ENCODE measurements around the gene CDK4.

The CDK4 gene

DNA sequence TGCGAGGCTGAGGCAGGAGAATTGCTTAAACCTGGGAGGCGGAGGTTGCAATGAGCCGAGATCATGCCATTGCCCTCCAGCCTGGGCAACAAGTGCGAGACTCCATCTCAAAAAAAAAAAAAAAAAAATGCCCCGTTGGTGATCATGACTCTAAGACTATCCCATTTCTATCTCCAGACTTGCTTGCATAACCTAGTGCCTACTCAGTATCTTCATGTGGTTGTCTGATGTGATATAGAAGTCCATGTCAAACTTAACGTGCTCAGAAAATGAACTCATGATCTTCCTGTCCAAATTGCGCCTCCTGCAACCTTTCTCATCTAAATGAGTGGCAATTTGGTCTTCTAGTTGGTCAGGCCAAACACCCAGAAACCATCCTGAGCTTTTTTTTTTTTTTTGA lies 25.8 kb upstream of the CDK4 start:
- TF ChIP-seq, protein P1, sequence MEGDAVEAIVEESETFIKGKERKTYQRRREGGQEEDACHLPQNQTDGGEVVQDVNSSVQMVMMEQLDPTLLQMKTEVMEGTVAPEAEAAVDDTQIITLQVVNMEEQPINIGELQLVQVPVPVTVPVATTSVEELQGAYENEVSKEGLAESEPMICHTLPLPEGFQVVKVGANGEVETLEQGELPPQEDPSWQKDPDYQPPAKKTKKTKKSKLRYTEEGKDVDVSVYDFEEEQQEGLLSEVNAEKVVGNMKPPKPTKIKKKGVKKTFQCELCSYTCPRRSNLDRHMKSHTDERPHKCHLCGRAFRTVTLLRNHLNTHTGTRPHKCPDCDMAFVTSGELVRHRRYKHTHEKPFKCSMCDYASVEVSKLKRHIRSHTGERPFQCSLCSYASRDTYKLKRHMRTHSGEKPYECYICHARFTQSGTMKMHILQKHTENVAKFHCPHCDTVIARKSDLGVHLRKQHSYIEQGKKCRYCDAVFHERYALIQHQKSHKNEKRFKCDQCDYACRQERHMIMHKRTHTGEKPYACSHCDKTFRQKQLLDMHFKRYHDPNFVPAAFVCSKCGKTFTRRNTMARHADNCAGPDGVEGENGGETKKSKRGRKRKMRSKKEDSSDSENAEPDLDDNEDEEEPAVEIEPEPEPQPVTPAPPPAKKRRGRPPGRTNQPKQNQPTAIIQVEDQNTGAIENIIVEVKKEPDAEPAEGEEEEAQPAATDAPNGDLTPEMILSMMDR (IDR thresholded peaks at IDR 0.05): no peak

DNA sequence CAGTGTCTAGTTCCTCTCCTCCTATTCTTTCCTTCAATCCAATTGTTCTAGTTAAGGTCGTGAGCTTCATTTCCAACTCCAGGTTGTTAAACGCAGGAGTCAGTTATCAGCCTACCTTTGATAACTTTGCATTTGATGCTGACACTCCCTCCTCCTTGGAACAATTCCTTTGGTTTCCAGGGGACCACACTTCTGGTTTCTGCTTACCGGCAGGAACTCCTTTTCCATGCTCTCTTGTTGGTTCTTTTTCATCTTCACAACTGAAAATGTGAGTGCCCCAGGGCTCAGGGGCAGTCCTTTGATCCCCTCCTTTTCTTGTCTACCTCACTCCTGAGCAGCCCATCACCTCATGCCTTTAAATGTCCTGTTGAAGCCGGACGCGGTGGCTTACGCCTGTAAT lies 25.3 kb upstream of the CDK4 start:
- TF ChIP-seq, protein P1 (IDR thresholded peaks at IDR 0.05): no peak

GRCh38 chr12:57776247-57776587 lies 24.1 kb upstream of the CDK4 start:
- TF ChIP-seq, protein P1 (IDR thresholded peaks at IDR 0.05): no peak

DNA sequence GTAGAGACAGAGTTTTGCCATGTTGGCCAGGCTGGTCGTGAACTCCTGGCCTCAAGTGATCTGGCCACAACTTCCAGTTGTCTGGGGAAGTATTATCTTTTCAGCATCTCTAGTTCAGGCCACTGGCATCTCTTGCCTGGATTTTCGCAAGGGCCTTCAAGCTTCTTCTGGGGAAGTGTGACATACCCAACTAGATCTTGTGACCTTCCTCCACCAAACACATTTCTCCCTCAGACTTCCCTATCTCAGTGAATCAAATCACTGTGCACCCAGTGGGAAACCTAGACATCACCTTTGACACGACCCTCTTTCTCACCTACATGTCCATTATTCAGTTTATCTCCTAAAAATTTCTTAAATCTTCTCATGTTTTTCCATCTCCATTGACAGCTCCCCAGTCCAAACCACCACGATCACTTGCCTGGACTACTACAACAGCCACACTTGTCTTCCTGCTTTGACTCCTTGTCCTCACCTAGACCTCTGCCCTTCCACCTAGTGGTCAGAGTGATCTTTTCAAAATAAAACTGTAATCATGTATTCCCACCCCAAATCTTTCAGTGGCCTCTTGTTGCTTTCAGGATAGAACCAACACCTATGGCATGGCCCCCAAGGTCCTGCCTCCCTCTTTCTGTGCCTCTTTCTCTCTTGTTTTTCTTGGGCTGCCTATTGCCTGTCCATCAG lies 23.6 kb upstream of the CDK4 start:
- TF ChIP-seq, protein P1 (IDR thresholded peaks at IDR 0.05): no peak

DNA sequence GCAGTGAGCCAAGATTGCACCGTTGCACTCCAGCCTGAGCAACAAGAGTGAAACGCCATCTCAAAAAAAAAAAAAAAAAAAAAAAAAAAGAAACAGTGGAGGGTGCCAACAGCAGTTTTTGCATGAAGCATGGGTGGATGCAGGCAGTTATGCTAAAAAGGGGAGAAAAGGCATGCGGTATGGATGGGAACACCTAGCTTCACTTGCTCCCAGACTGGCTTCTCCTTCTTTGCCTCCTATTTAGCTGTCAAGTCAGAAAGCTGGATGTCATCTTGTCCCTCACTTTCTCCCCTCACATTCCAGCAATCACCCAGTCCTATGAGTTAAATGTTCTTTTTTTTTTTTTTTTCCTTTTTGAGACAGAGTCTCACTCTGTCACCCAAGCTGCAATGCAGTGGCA lies 22.9 kb upstream of the CDK4 start:
- TF ChIP-seq, protein P1 (IDR thresholded peaks at IDR 0.05): no peak

GRCh38 chr12:57772429-57773322 lies 20.6 kb upstream of the CDK4 start, which contains the start of gene EEF1AKMT3:
EEF1AKMT3 (plus strand) TSS chr12:57772614; CDS start chr12:57772725, 111 bp downstream.
- TF ChIP-seq, protein P1 (IDR thresholded peaks at IDR 0.05): no peak

GRCh38 chr12:57771873-57772428 lies 19.8 kb upstream of the CDK4 start, which contains the start of gene METTL1:
METTL1 (minus strand) TSS chr12:57772105; CDS start chr12:57772083, 22 bp downstream.
- TF ChIP-seq, protein P1 (IDR thresholded peaks at IDR 0.05): no peak
